ENCODE results near the gene APOC4. TPM values are rescaled to one million over a fixed set of nuclear protein-coding genes. Genes with fewer than 3 reads are reported as not detected.
A peak's percentile ranks its signal among the peaks of the same experiment; 100 is the strongest.

APOC4 gene
- total RNA-seq, 4 donors from 2014 or later = not detected

GRCh38 chr19:44927746-44928145 lies 14.3 kb upstream of the APOC4 start:
- Histone ChIP-seq H3K9me3 (no peaks in the 10 kb centered on the region), H3K27ac (peak overlapping the region in 3 of 4 donors; percentile 49 to 70 (median 66)), H3K4me3 (no peak overlapping the region), H3K36me3 (no peaks in the 10 kb centered on the region), H3K4me1 (peaks cover 0 to 14% (median 2%) of the 10 kb centered on the region in 4 donors), H3K27me3 (no peaks in the 10 kb centered on the region)
- DNase-seq = no peak
- TF ChIP-seq CTCF (IDR thresholded peaks at IDR 0.05) (no peak), POLR2A (IDR thresholded peaks at IDR 0.05) (no peak)

DNA sequence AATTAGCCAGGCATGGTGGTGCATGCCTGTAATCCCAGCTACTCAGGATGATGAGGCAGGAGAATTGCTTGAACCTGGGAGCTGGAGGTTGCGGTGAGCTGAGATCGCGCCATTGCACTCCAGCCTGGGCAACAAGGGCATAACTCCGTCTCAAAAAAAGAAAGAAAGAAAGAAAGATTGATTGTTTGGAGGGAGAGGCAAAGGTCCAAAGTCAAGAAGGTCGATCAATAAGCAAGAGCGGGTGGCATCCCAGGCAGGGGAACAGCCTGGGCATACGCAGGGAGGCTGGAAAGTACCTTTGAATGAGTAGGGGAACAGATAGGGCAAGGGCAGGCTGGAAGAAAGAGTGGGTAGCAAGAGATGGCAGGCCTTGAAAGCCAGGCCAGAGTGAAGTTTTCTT lies 11.9 kb upstream of the APOC4 start:
- no peak for TF ChIP-seq POLR2A (IDR thresholded peaks at IDR 0.05)
- no peak for TF ChIP-seq CTCF (IDR thresholded peaks at IDR 0.05)
- peaks cover 0 to 14% (median 2%) of the 10 kb centered on the region in 4 donors for H3K4me1 ChIP-seq
- H3K27me3 ChIP-seq = no peaks in the 10 kb centered on the region
- no peak for DNase-seq
- H3K36me3 ChIP-seq = no peaks in the 10 kb centered on the region
- H3K9me3 ChIP-seq = no peaks in the 10 kb centered on the region
- no peak overlapping the region for H3K4me3 ChIP-seq
- H3K27ac ChIP-seq = no peak overlapping the region

GRCh38 chr19:44931541-44931940 lies 10.5 kb upstream of the APOC4 start:
- Histone ChIP-seq H3K27ac (no peak overlapping the region), H3K27me3 (no peaks in the 10 kb centered on the region), H3K4me3 (no peak overlapping the region), H3K36me3 (no peaks in the 10 kb centered on the region), H3K9me3 (no peaks in the 10 kb centered on the region), H3K4me1 (peaks cover 0 to 7% (median 2%) of the 10 kb centered on the region in 4 donors)
- TF ChIP-seq POLR2A (IDR thresholded peaks at IDR 0.05) (no peak), CTCF (IDR thresholded peaks at IDR 0.05) (no peak)
- DNase-seq = no peak

DNA sequence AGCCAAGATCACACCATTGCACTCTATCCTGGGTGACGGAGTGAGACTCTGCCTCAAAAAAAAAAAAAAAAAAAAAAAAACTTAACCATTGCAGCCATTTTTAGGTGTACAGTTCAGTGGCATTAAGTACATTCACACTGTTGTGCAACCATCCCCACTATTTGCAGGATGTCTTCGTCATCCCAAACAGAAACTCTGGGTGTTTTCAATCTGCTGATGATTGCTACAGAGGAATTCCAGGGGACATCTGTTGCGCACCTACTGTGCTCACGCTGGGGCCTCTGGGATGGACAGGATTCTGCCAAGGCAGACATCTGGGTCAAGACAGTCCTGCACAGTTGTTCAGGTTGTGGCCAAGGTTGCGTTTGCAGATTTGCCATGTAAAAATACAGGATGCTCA lies 2.4 kb upstream of the APOC4 start:
- no peak for DNase-seq
- TF ChIP-seq CTCF (IDR thresholded peaks at IDR 0.05) = no peak
- TF ChIP-seq POLR2A (IDR thresholded peaks at IDR 0.05) = no peak
- Histone ChIP-seq H3K4me3 (no peak overlapping the region), H3K9me3 (no peaks in the 10 kb centered on the region), H3K4me1 (no peaks in the 10 kb centered on the region), H3K27me3 (no peaks in the 10 kb centered on the region), H3K27ac (no peak overlapping the region), H3K36me3 (no peaks in the 10 kb centered on the region)

DNA sequence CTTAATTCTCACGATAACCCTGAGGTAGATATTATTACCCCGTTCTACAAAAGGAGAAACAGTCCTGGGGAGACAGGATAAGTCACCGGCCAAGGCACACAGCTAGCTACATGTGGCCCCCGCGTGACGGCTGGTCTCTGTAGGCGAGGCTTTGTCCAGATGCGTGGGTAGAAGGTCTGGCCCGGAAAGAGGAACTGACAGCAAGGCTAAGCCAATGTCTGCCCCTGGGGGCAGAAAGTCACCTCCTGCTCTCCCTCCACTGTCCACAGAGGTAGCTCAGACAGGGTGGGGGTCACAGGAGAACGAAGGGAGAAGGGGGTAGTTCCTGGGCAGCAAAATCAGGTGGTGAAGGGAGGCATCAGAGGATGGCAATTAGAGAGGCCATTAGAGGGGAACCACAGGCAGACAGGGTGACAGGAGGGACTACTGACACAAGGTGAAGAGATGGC lies 1.8 kb downstream of the APOC4 start:
- no peaks in the 10 kb centered on the region for H3K27me3 ChIP-seq
- no peaks in the 10 kb centered on the region for H3K9me3 ChIP-seq
- DNase-seq = peak in 2 of 3 donors; percentile 78 to 83
- H3K4me1 ChIP-seq = no peaks in the 10 kb centered on the region
- TF ChIP-seq POLR2A (IDR thresholded peaks at IDR 0.05) (no peak), CTCF (IDR thresholded peaks at IDR 0.05) (no peak)
- H3K27ac ChIP-seq = peak overlapping the region in 1 of 4 donors; percentile 17
- H3K4me3 ChIP-seq = no peak overlapping the region
- no peaks in the 10 kb centered on the region for H3K36me3 ChIP-seq

DNA sequence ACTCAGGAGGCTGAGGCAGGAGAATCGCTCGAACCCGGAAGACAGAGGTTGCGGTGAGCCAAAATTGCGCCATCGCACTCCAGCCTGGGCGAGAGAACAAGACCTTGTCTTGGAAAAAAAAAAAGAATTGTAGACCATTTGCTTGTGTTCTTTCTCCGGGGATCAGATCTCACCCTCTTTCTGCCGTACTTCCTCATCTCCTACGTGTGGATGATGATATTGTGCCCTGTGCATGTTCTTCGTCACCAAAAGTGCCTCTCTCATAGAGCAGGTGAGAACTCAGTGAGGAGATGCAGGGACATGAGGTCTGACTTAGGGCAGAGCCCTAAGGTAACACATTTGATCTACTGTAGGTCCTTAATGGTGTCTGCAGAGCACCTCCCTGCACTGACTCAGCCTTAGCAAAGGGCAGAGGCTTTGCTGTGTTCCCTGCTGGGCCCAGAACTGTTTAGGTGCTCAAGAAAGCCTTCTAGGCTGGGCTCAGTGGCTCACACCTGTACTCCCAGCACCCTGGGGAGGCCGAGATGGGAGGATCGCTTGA lies 5.1 kb downstream of the APOC4 start:
- TF ChIP-seq CTCF (IDR thresholded peaks at IDR 0.05) (no peak), POLR2A (IDR thresholded peaks at IDR 0.05) (no peak)
- Histone ChIP-seq H3K36me3 (peaks cover 0 to 11% (median 0%) of the 10 kb centered on the region in 3 donors), H3K27ac (no peak overlapping the region), H3K9me3 (no peaks in the 10 kb centered on the region), H3K4me1 (peaks cover 0 to 4% (median 0%) of the 10 kb centered on the region in 4 donors), H3K27me3 (no peaks in the 10 kb centered on the region), H3K4me3 (no peak overlapping the region)
- no peak for DNase-seq
